ENCODE measurements around the gene PBX3.
"Not testable (repeated sequence)": the region's sequence is repeated elsewhere in the genome, so short reads cannot be mapped to it uniquely, and the experiment has no call there.

The PBX3 gene

GRCh38 chr9:125778538-125779219 lies 31.5 kb downstream of the PBX3 start:
- DNase-seq (ENCODE audit: low read depth): not testable (repeated sequence)

- not testable (repeated sequence) for DNase-seq (ENCODE audit: low read depth)
Measured at GRCh38 chr9:125779220-125779565, 32.0 kb downstream of the PBX3 start.

GRCh38 chr9:125782718-125783117 lies 35.5 kb downstream of the PBX3 start:
- DNase-seq (ENCODE audit: low read depth): no peak

GRCh38 chr9:125784286-125785049 lies 37.3 kb downstream of the PBX3 start:
- peak; percentile 47 for DNase-seq (ENCODE audit: low read depth)

- no peak for DNase-seq (ENCODE audit: low read depth)
Measured at GRCh38 chr9:125785248-125785751, 38.1 kb downstream of the PBX3 start.

- DNase-seq (ENCODE audit: low read depth): no peak
Measured at GRCh38 chr9:125787715-125788114, 40.5 kb downstream of the PBX3 start.

GRCh38 chr9:125789196-125789595 lies 42.0 kb downstream of the PBX3 start:
- no peak for DNase-seq (ENCODE audit: low read depth)

- no peak for DNase-seq (ENCODE audit: low read depth)
Measured at GRCh38 chr9:125794708-125795107, 47.5 kb downstream of the PBX3 start.

GRCh38 chr9:125795970-125796596 lies 48.9 kb downstream of the PBX3 start:
- no peak for DNase-seq (ENCODE audit: low read depth)

GRCh38 chr9:125797930-125798329 lies 50.8 kb downstream of the PBX3 start:
- DNase-seq (ENCODE audit: low read depth): no peak

GRCh38 chr9:125803526-125803925 lies 56.4 kb downstream of the PBX3 start:
- no peak for DNase-seq (ENCODE audit: low read depth)

- DNase-seq (ENCODE audit: low read depth): peak; percentile 51
Measured at GRCh38 chr9:125805057-125805456, 57.9 kb downstream of the PBX3 start.

- DNase-seq (ENCODE audit: low read depth): no peak
Measured at GRCh38 chr9:125805586-125805985, 58.4 kb downstream of the PBX3 start.

- peak; percentile 29 for DNase-seq (ENCODE audit: low read depth)
Measured at GRCh38 chr9:125807079-125807478, 59.9 kb downstream of the PBX3 start.

- DNase-seq (ENCODE audit: low read depth): no peak
Measured at GRCh38 chr9:125810161-125810560, 63.0 kb downstream of the PBX3 start.

GRCh38 chr9:125811002-125811401 lies 63.8 kb downstream of the PBX3 start:
- no peak for DNase-seq (ENCODE audit: low read depth)

- no peak for DNase-seq (ENCODE audit: low read depth)
Measured at GRCh38 chr9:125812403-125812802, 65.2 kb downstream of the PBX3 start.

GRCh38 chr9:125815568-125815967 lies 68.4 kb downstream of the PBX3 start:
- no peak for DNase-seq (ENCODE audit: low read depth)

- no peak for DNase-seq (ENCODE audit: low read depth)
Measured at GRCh38 chr9:125816321-125816720, 69.1 kb downstream of the PBX3 start.

GRCh38 chr9:125820100-125820804 lies 73.1 kb downstream of the PBX3 start:
- no peak for DNase-seq (ENCODE audit: low read depth)

GRCh38 chr9:125821078-125821477 lies 73.9 kb downstream of the PBX3 start:
- no peak for DNase-seq (ENCODE audit: low read depth)

- no peak for DNase-seq (ENCODE audit: low read depth)
Measured at GRCh38 chr9:125822160-125822559, 75.0 kb downstream of the PBX3 start.
